Parathyroid adenoma (tissue), 2 donors: ENCODE data around the gene ACP4.
"Not testable (repeated sequence)": the region's sequence is repeated elsewhere in the genome, so short reads cannot be mapped to it uniquely, and the experiment has no call there.

ENCODE experiments used
- H2AFZ ChIP-seq: fragments of 300-600 bp; sonication (generic); one replicate; pipeline ENCODE4 v1.7.0; 2017; ENCODE audit warnings: antibody characterized with exemption, mild to moderate bottlenecking
- H3K27ac ChIP-seq: fragments of 300-600 bp; sonication (generic); one replicate; pipeline ENCODE4 v1.7.0; 2017
- H3K27me3 ChIP-seq: fragments of 300-600 bp; sonication (generic); one replicate; pipeline ENCODE4 v1.7.0; 2017; ENCODE audit warnings: low read length; ENCODE audit not compliant: control insufficient read depth, insufficient read depth
- H3K36me3 ChIP-seq: fragments of 300-600 bp; sonication (generic); one replicate; pipeline ENCODE4 v1.7.0; 2017; ENCODE audit warnings: low read length; ENCODE audit not compliant: control insufficient read depth, insufficient read depth
- H3K4me1 ChIP-seq: fragments of 300-600 bp; sonication (generic); one replicate; pipeline ENCODE4 v1.7.0; 2017; ENCODE audit warnings: control low read depth
- H3K4me2 ChIP-seq: fragments of 300-600 bp; sonication (generic); one replicate; pipeline ENCODE4 v1.7.0; 2017; ENCODE audit warnings: low read length
- H3K4me3 ChIP-seq: fragments of 300-600 bp; sonication (generic); one replicate; pipeline ENCODE4 v1.7.0; 2017; ENCODE audit warnings: low read depth, low read length
- H3K79me2 ChIP-seq: fragments of 300-600 bp; sonication (generic); one replicate; pipeline ENCODE4 v1.7.0; 2017; ENCODE audit warnings: control low read depth
- H3K9ac ChIP-seq: fragments of 300-600 bp; sonication (generic); one replicate; pipeline ENCODE4 v1.7.0; 2017; ENCODE audit warnings: mild to moderate bottlenecking
- H3K9me3 ChIP-seq: fragments of 300-600 bp; sonication (generic); one replicate; pipeline ENCODE4 v1.7.0; 2017; ENCODE audit warnings: low read length; ENCODE audit not compliant: control insufficient read depth
- CTCF ChIP-seq: fragments of 300-600 bp; sonication (generic); IDR thresholded peaks from one replicate; pipeline ENCODE4 v1.7.0; 2017; ENCODE audit warnings: antibody characterized with exemption, mild to moderate bottlenecking
- donor health status: primary hyperparathyroidism.

ACP4 gene

GRCh38 chr19:50790396-50790795, at the start of gene ACP4:
Gene ACP4, plus strand, starts transcription at chr19:50790415. Its CDS starts 0 bp downstream, at chr19:50790415.
- Histone ChIP-seq H3K27me3 (no peaks in the 10 kb centered on the region), H3K27ac (no peak within 1 kb of the TSS), H2AFZ (no peak within 1 kb of the TSS), H3K79me2 (no peaks in the 10 kb centered on the region), H3K36me3 (no peaks in the 10 kb centered on the region), H3K4me3 (no peak within 1 kb of the TSS), H3K4me2 (no peak within 1 kb of the TSS), H3K9me3 (no peaks in the 10 kb centered on the region), H3K4me1 (no peaks in the 10 kb centered on the region), H3K9ac (no peak within 1 kb of the TSS)
- TF ChIP-seq CTCF = no peak

GRCh38 chr19:50741179-50741933, 48.9 kb upstream of the ACP4 start:
- no peak overlapping the region for H2AFZ ChIP-seq
- no peaks in the 10 kb centered on the region for H3K4me1 ChIP-seq
- H3K27me3 ChIP-seq = no peaks in the 10 kb centered on the region
- no peak overlapping the region for H3K9ac ChIP-seq
- H3K36me3 ChIP-seq = no peaks in the 10 kb centered on the region
- H3K4me3 ChIP-seq = no peak overlapping the region
- no peaks in the 10 kb centered on the region for H3K9me3 ChIP-seq
- no peak for TF ChIP-seq CTCF
- H3K27ac ChIP-seq = no peak overlapping the region
- H3K79me2 ChIP-seq = no peaks in the 10 kb centered on the region
- no peak overlapping the region for H3K4me2 ChIP-seq

DNA sequence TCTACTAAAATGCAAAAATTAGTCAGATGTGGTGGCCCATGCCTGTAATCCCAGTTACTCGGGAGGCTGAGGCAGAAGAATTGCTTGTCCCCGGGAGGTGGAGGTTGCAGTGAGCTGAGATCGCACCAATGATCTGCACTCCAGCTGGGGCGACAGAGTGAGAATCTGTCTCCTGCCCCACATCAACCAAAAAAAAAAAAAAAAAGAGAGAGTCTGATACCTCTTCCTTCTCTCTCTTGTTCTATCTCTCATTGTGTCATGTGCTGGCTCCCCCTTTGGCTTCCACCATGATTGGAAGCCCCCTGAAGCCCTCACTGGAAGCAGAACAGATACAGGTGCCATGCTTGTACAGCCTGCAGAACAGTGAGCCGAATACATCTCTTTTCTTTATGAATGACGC, 46.7 kb upstream of the ACP4 start:
- H3K9me3 ChIP-seq = no peaks in the 10 kb centered on the region
- TF ChIP-seq CTCF = no peak
- H3K4me2 ChIP-seq = no peak overlapping the region
- no peak overlapping the region for H3K4me3 ChIP-seq
- H3K27me3 ChIP-seq = no peaks in the 10 kb centered on the region
- H3K36me3 ChIP-seq = no peaks in the 10 kb centered on the region
- no peak overlapping the region for H2AFZ ChIP-seq
- no peaks in the 10 kb centered on the region for H3K79me2 ChIP-seq
- H3K9ac ChIP-seq = no peak overlapping the region
- no peaks in the 10 kb centered on the region for H3K4me1 ChIP-seq
- H3K27ac ChIP-seq = no peak overlapping the region

DNA sequence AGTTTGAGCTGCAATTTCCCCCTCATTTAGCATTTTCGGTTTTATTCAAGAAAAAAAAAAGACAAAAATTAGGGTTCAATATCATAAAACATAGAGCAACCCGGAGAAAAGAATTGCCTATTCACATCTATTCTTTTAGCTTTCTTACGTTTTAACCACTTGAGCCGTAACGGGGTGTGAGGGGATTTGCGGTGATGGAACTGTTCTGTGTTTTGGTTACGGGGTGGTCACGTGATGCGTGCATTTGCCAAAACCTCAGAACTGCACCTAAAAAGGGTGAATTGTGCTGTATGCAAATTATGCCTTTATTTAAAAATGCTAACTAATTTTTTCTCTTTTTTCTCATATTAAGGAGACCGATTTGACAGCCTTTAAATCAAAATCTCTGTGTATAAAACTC, 45.0 kb upstream of the ACP4 start:
- H3K36me3 ChIP-seq = no peaks in the 10 kb centered on the region
- H3K9me3 ChIP-seq = no peaks in the 10 kb centered on the region
- H3K27ac ChIP-seq = no peak overlapping the region
- no peak overlapping the region for H3K9ac ChIP-seq
- H2AFZ ChIP-seq = no peak overlapping the region
- H3K27me3 ChIP-seq = no peaks in the 10 kb centered on the region
- no peak for TF ChIP-seq CTCF
- no peaks in the 10 kb centered on the region for H3K79me2 ChIP-seq
- no peak overlapping the region for H3K4me2 ChIP-seq
- no peaks in the 10 kb centered on the region for H3K4me1 ChIP-seq
- H3K4me3 ChIP-seq = no peak overlapping the region

DNA sequence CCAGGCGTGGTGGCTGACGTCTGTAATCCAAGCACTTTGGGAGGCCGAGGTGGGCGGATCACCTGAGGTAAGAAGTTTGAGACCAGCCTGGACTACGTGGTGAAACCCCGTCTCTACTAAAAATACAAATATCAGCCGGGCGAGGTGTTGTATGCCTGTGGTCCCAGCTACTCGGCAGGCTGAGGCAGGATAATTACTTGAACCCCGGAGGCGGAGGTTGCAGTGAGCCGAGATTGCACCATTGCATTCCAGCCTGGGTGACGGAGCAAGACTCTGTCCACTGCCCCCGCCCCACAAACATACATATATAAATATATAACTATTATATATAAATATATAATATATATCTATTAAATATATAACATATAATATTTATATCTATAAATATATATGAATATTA, 43.1 kb upstream of the ACP4 start:
- H3K4me2 ChIP-seq, H3K9me3 ChIP-seq, H3K36me3 ChIP-seq, H3K27ac ChIP-seq, H3K79me2 ChIP-seq, H2AFZ ChIP-seq, H3K4me3 ChIP-seq, H3K9ac ChIP-seq, H3K27me3 ChIP-seq, H3K4me1 ChIP-seq: not testable (repeated sequence)
